HG03439 (cell line): ENCODE data around the gene YIF1A.
A peak's percentile ranks its signal among the peaks of the same experiment; 100 is the strongest.
"Not testable (repeated sequence)": the region's sequence is repeated elsewhere in the genome, so short reads cannot be mapped to it uniquely, and the experiment has no call there.

Experiments used
- ATAC-seq: cut with Tn5 transposase; IDR thresholded peaks from one replicate; pipeline ENCODE4 v1.9.1; 2021; ENCODE audit warnings: mild to moderate bottlenecking, moderate library complexity; ENCODE audit not compliant: unreplicated experiment

The YIF1A gene

GRCh38 chr11:66272596-66272995 is 16.3 kb downstream of the YIF1A start:
- ATAC-seq: no peak

GRCh38 chr11:66271816-66272215 is 17.1 kb downstream of the YIF1A start:
- ATAC-seq: no peak

DNA sequence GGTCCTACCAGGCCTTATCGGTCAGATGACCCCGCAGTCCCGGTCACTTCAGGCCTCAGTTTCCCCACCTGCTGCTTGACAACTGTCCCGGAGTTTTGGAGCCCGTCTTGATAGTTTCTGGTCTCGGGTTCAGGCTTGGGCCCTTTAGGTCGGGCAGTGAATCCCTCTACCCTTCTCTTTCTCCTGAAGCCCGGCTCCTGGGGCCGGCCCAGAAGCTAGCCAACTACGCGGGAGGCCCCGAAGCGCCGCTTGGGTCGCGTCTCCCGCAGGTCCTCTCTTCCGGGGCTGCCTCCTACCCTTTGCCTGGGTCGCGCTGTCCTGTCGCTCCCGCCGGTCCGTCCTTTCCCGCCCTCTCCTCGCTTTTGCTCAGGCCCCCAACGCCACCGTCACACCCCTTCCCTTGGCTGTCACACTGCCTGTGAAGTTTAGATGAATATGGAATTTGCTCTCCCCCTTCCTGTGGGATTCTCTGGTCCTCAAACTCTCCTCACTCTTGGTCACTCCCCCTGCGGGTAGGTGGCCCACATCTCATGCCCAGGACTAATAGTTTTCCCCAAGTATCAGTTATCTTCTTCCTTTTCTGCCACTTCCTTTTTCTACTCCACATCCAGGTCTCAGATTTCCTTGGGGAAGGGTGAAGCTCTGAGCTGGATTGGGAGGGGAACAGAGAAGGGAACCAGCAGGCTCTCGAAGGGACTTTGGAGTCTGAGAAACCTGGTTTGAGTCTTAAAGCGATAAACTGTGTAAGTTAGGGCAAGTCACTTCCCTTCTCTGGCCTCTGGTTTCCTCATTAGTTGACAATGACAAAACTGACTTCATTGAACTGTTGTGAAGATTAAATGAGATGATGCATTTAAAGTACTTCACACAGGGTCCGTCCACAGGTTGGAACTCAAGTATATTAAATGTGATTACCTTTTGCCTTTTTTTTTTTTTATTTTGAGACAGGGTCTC is 19.7 kb downstream of the YIF1A start:
- ATAC-seq: no peak

DNA sequence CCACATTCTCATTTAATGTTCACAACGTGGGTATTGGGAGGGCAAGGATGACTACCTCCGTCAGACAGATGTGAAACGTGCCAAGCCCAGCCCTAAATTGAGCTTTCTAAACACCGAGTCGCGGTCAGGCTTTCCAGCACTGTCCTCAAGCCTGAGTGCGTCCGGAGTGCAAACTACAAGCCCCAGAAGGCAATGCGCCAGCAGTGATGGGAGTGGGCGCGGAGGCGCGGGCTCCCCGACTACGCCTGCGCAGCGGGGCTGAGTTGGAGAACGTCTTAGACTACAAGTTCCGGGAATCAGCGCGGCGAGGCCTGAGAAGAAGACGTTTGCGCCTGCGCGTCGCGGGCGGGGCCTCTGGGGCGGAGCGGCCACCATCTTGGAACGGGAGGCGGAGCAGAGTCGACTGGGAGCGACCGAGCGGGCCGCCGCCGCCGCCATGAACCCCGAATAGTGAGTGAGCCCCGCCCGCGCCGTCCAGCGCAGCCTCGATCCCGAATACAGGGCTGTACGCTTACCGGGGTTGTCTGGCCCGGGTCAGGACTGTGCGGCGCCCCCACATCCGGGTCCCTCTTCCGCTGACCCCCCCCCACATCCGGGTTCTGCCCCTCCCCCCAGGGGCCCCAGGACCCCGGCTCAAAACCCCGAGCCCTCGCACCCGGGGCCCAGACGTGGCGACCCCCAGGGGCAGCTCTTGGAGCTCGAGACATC is 20.5 kb downstream of the YIF1A start, which contains the start of gene RAB1B:
Gene RAB1B (plus strand): TSS at position 396 of the 708 bp plus-strand sequence. CDS start 41 bp downstream, at position 437.
- ATAC-seq: peak; percentile 82

DNA sequence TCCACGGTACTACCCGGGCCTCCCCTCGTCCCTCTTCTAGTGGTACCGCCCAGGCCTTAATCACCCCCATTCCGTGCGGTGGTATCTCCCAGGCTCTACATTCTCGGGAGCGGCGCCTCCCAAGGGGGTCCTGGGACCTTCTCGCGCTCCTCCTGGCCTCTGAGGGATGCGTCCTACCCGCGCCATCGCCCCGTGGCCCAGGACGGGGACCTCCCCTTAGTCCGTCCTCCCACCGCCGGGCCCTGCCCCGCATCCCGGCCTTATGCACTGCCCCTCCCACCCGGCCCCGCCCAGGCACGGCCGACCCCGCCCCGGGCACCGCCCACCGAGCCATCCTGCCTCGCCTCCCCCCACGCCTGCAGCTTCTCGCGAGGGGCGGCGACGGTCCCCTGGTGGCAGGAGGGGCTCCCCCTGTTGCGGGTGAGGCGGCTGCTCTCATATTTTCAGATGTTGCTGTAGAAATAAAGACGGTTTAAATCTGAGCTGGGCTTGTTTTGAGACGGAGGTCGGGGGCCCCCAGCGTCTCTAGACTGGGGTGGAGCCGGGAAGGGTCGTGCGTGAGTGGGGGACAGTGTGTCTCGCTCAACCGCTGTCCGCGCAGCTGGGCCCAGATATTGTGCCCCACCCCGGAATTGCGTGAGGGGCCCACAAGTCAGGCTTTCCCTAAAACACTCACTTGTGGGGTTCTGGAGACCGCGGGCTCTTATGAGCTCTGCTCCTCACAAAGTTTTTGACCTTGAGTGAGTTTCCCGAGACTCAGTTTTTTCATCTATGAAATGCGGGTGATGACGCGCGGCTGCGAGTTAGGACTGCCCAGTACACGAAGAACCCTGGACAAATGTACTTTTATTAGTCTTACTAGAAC is 21.3 kb downstream of the YIF1A start:
- ATAC-seq: peak; percentile 43

- ATAC-seq: no peak
These were observed 21.9 kb downstream of the YIF1A start for GRCh38 chr11:66267039-66267378.

GRCh38 chr11:66266378-66267038 is 22.4 kb downstream of the YIF1A start:
- no peak for ATAC-seq

- no peak for ATAC-seq
These were observed 23.2 kb downstream of the YIF1A start for GRCh38 chr11:66265531-66266377.

DNA sequence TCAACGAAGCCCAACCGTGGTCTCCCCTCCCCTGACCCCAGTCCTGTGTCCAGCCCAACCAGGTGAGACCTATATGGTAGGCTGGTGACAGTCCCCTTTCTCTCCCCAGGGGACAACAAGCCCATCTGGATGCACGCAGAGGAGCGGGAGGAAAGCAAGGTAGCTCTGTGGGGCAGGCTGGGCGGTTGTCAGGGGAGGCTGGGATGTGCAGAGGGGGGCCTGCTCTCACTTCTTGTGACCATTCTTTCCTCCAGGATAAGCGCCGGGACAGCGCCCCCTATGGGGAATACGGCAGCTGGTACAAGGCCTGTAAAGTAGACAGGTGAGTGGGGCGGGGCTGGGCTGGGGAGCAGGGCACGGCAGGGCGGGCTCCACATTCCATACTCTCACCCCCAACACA is 24.0 kb downstream of the YIF1A start:
- no peak for ATAC-seq

- no peak for ATAC-seq
These were observed 24.6 kb downstream of the YIF1A start for GRCh38 chr11:66264383-66264782.

DNA sequence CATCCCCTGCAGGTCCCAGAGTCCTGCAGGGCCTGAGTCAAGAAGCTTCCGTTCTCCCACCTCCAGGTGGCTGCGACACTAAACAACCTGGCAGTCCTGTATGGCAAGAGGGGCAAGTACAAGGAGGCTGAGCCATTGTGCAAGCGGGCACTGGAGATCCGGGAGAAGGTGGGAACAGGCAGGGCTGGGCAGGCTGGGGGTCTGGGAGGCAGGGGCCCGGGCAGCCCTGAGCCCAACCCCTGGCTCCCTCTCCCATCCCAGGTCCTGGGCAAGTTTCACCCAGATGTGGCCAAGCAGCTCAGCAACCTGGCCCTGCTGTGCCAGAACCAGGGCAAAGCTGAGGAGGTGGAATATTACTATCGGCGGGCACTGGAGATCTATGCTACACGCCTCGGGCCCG is 25.2 kb downstream of the YIF1A start:
- ATAC-seq: no peak

GRCh38 chr11:66263231-66263630 is 25.7 kb downstream of the YIF1A start:
- ATAC-seq: no peak

GRCh38 chr11:66262696-66263095 is 26.2 kb downstream of the YIF1A start:
- no peak for ATAC-seq

- no peak for ATAC-seq
These were observed 26.8 kb downstream of the YIF1A start for GRCh38 chr11:66262191-66262590.

- no peak for ATAC-seq
These were observed 27.4 kb downstream of the YIF1A start for GRCh38 chr11:66261578-66261977.

DNA sequence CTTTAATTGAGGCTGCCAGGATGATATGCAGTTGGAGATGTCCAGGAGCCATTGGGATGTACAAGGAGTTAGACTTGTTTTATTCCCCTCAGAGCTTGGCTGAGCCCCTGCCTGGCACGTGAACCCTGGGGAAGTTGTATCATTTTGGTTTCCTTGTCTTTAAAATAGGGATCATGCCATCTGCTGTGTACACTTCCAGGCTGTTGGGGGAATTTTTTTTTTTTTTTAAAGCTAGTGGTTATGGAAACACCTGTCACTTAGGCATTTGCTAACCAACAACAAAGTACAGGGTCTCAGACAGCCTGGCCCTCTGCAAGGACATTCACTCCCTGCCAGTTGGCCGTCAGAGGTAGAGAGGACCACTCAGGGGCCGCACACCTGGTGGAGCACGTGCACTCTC is 29.0 kb downstream of the YIF1A start:
- no peak for ATAC-seq

- no peak for ATAC-seq
These were observed 29.7 kb downstream of the YIF1A start for GRCh38 chr11:66259225-66259624.

- no peak for ATAC-seq
These were observed 30.5 kb downstream of the YIF1A start for GRCh38 chr11:66258473-66258893.

GRCh38 chr11:66253081-66253480 is 35.9 kb downstream of the YIF1A start:
- not testable (repeated sequence) for ATAC-seq

GRCh38 chr11:66251809-66252208 is 37.1 kb downstream of the YIF1A start:
- no peak for ATAC-seq
